NOMO-1 treated with dmso at 0.1 percent for 144 hours (cell line): Measurements from ENCODE around the gene DNAI1.
A peak's percentile ranks its signal among the peaks of the same experiment; 100 is the strongest.

ENCODE experiments used
- DNase-seq: peaks from one replicate; lab custom pipeline; 2025; ENCODE audit not compliant: unreplicated experiment; lab: John Stamatoyannopoulos, UW

The DNAI1 gene

GRCh38 chr9:34490360-34490759 lies 31.8 kb downstream of the DNAI1 start:
- DNase-seq, result no peak

DNA sequence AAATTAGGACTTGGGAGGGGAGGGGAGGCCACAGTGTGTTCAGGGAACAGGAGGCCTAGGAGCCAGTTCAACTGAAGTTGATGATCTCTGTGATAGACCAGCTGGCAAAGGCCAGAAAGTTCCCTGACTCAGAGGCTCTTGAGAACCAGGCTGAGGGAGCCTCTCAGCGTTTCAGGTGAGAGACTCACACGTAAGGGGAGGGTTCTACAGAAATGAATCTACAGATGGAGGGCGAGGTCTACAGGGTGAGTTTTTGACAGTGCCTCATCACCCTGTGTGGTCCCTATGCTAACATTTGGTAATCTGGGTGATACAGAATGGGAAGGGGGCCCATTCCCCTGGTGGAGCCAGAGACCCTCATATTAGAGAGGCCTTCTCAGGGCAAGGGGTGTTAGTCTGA lies 32.2 kb downstream of the DNAI1 start:
- DNase-seq, result no peak

DNA sequence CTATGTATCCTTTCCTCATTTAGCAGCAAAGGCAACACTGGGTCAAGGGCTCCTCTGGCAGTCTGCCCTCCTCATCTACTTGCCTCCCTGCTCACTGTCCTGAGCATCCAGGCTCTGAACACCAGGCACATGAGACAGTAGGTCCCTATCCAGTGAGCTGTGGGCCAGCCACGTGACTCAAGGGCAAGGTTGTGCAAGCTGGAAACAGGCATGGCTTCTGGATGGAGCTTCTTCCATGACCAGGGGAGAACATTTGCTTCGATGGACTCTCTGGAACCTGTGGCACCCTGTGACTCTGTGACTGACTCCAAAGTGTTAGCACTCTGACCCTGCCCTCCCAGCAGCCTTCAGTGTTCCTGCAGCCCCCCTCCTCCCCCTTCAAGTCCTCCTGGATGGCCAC lies 33.0 kb downstream of the DNAI1 start:
- no peak for DNase-seq

DNA sequence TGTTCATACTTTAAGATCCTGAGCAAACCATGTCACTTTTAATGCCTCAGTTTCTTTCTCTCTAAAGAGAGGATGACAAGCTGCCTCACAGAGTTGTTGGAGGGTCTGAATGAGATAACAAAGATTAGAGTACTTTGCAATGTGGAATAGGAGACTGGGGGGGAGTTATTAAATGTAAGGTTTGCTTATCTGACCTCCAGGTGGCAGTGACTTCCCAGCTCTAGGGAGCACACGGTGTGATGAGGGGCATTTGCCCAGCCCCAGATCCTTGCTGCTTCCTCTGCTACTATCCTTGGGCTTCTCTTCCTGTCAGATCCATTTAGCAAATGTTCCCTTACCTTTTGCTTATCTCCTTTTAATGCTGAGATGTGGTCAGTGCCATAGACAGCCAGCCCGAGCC lies 33.4 kb downstream of the DNAI1 start:
- DNase-seq, result no peak

DNA sequence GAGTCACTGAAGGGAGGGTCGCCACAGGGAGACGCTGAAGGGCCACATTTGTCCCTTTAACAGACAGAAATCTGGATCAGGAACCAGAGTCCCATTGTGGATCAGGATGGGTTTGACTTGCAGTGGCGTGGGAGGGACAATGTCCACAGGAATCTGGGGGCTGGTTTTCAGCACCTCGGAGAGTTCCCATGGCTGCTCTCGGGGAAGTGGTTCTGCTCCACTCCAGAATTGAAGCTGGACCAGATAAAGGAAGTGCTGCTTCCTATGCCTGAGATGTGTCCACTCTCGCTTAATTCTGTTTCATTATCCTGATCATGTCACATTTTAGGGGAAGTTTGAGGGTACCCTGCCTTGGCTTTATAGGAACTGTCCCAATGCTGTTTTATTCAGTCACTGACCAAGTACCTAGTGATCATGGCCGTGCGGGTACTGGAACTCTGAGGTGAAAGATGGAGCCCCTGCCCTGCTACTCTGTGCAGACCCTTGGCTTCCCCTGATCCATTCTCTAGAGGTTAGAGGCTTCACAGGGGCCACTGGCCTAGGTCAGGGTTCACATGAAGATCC lies 35.4 kb downstream of the DNAI1 start:
- DNase-seq, result peak; percentile 36

- DNase-seq, result no peak
Observed at GRCh38 chr9:34496149-34496712, 37.6 kb downstream of the DNAI1 start.

DNA sequence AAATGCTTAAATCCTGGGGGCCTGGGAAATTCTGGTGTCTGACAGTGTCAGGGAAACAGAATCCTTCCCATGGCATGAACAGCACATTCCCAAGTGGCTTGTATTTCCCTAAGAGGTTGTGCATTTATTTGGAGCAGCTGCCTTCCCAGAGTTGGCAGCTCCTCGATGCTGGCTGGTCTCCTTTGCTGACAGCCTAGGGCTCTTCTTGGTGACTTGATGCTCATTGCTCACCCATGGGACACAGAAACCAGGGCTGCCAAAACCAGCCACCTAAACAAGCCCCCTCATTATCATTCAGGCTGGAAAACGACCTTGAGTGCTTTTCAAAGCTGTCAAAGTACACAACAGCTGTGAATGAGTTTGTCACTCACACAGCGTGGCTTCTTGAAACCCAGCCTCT lies 39.9 kb downstream of the DNAI1 start:
- no peak for DNase-seq

- DNase-seq, result no peak
Observed at GRCh38 chr9:34499076-34499475, 40.5 kb downstream of the DNAI1 start.

DNA sequence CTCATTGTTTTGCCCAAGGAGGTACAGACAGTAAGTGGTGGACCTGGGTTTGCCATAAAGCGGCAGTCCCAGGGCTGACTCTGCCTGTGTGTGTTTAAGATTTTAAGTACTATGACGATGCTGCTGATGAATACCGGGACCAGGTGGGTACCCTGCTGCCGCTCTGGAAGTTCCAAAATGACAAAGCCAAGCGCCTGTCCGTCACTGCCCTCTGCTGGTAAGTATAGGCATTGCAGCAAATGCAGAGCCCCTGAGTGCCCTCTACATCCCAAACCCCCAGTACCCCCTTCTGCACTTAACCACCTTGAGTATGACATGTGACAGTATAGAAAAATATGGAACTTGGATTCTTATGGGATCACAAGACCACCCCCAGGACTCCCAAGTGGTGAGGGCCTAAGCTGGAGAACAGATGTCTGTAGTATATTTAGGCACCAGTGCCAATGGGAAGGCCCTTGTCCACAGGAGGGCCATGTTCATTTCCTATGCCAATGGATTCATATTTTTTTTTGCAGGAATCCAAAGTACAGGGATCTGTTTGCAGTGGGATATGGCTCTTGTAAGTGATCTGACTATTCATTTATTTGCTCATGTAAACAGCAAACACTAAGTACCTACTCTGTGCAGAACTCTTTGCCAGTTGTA lies 42.1 kb downstream of the DNAI1 start:
- no peak for DNase-seq

DNA sequence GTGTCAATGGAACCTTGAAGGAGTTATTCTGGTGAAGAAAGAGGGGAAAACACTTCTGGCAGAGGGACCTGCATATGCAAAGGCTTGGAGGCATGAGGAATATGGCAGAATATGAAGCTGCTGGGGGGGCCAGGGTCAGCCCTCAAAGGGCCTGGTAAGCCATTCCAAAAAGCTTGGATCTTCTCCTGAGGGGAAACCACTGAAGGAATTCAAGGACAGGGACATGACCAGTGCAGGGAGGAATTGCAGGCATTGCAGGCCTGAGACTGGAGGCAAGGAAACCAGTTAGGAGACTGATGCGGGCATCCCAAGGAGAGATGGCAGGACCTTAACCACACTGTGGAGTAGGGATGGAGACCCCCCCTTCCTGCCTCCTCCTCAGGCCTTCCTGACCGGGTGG lies 42.8 kb downstream of the DNAI1 start:
- no peak for DNase-seq

GRCh38 chr9:34501889-34502425 lies 43.4 kb downstream of the DNAI1 start:
- no peak for DNase-seq

DNA sequence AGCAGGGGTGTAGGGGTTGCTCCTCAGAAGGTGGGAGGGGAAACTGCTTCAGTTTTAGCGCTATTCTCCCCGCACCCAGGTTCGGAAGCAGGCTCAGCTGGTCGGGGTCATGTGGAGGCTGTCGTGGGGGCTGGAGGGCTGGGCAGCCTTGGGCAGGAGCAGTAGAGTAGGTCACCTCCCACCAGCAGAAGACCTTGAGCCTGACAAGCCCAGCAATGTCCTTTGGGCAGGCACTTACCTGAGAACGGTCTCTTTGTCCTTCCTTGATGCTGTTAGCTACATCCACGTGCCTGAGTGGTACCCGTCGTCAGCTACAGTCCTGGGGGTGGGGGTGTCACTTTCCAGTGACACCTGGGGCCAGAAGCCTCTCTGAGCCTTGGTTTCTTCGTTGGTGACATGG lies 43.9 kb downstream of the DNAI1 start:
- DNase-seq, result no peak

GRCh38 chr9:34502891-34503290 lies 44.3 kb downstream of the DNAI1 start:
- DNase-seq, result no peak

DNA sequence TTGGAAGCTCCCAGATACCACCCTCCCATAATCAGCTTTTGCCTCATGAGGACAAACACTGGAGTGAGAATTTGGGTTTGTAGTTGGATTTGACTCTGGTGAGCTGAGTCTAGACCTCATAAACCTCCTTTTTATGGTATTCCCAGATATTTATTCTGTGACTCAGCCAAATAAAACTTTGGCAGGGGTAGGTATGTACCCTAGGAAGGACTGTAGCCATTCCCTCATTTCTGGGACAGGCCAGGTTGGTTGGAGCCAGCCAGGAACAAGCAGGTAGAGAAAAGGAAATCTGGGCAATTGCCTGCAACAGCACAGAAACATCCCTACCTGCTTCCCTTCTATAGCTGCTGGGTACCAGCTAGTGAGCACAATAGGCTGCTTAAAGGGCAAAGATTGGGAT lies 44.8 kb downstream of the DNAI1 start:
- DNase-seq, result no peak

- DNase-seq, result no peak
Observed at GRCh38 chr9:34505370-34506120, 46.9 kb downstream of the DNAI1 start.

- no peak for DNase-seq
Observed at GRCh38 chr9:34506623-34507022, 48.0 kb downstream of the DNAI1 start.

GRCh38 chr9:34507556-34507955 lies 49.0 kb downstream of the DNAI1 start:
- DNase-seq, result no peak

GRCh38 chr9:34507966-34508365 lies 49.4 kb downstream of the DNAI1 start:
- no peak for DNase-seq

- DNase-seq, result no peak
Observed at GRCh38 chr9:34508463-34508862, 49.9 kb downstream of the DNAI1 start.

GRCh38 chr9:34508951-34509350 lies 50.3 kb downstream of the DNAI1 start:
- DNase-seq, result no peak

- DNase-seq, result no peak
Observed at GRCh38 chr9:34510497-34511468, 52.2 kb downstream of the DNAI1 start.
